WTC11 (cell line): Measurements from ENCODE around the gene UGT1A7. TPM values are rescaled to one million over a fixed set of nuclear protein-coding genes. Genes with fewer than 3 reads are reported as not detected.

Experiments
- ATAC-seq: fragments of 200-7000 bp; cut with Tn5 transposase; 2 replicates; pipeline ENCODE4 v1.10.0; 2021; ENCODE audit warnings: mild to moderate bottlenecking, moderate library complexity
- CTCF ChIA-PET: fragments of 300-600 bp; sonication (Branson Sonifier 250); formaldehyde crosslinking; loops from one replicate; lab custom pipeline; 2021; ENCODE audit warnings: antibody characterized with exemption; lab: Charles Lee
- POLR2A ChIA-PET: fragments of 350-600 bp; sonication (Branson Sonifier 250); formaldehyde crosslinking; loops from one replicate; lab custom pipeline; 2021; ENCODE audit warnings: antibody characterized with exemption; lab: Charles Lee
- DNase-seq: peaks from one replicate; pipeline ENCODE4 v3.0.0; 2021; ENCODE audit warnings: low spot score
- H3K27ac Mint-ChIP-seq: 2 replicates; pipeline ENCODE4 v1.8.0; 2021; ENCODE audit warnings: mixed read lengths
- H3K27me3 Mint-ChIP-seq: 2 replicates; pipeline ENCODE4 v1.8.0; 2021; ENCODE audit warnings: low read depth, mild to moderate bottlenecking, moderate library complexity, mixed read lengths
- H3K36me3 Mint-ChIP-seq: 2 replicates; pipeline ENCODE4 v1.8.0; 2021; ENCODE audit warnings: mixed read lengths
- H3K4me1 Mint-ChIP-seq: 2 replicates; pipeline ENCODE4 v1.8.0; 2022; ENCODE audit warnings: mixed read lengths
- H3K4me3 Mint-ChIP-seq: 2 replicates; pipeline ENCODE4 v1.8.0; 2021; ENCODE audit warnings: mild to moderate bottlenecking, moderate library complexity, mixed read lengths
- H3K9me3 Mint-ChIP-seq: 2 replicates; pipeline ENCODE4 v1.8.0; 2021; ENCODE audit warnings: mixed read lengths
- AFF4 ChIP-seq: sonication (generic); formaldehyde crosslinking; IDR thresholded peaks from 2 replicates; pipeline ENCODE4 v1.8.1; 2023; ENCODE audit warnings: mild to moderate bottlenecking, missing genetic modification reagents, borderline replicate concordance
- CDX4 ChIP-seq: fragments of 250-450 bp; sonication (Bioruptor Pico); IDR thresholded peaks from 2 replicates; pipeline ENCODE4 v1.9.0; 2021; ENCODE audit warnings: moderate library complexity, mild to moderate bottlenecking, inconsistent platforms, borderline replicate concordance
- CTCF ChIP-seq: fragments of 200-600 bp; IDR thresholded peaks from 2 replicates; pipeline ENCODE4 v1.8.0; 2022; ENCODE audit warnings: antibody characterized with exemption
- FOXK1 ChIP-seq: sonication (generic); formaldehyde crosslinking; IDR thresholded peaks from 2 replicates; pipeline ENCODE4 v1.8.0; 2022; ENCODE audit warnings: mild to moderate bottlenecking, moderate library complexity, missing genetic modification reagents
- JAZF1 ChIP-seq: fragments of 250-450 bp; sonication (Bioruptor Pico); IDR thresholded peaks from 2 replicates; pipeline ENCODE4 v1.9.0; 2021; ENCODE audit warnings: moderate library complexity, mild to moderate bottlenecking, inconsistent platforms
- KAT7 ChIP-seq: sonication (generic); formaldehyde crosslinking; IDR thresholded peaks from 2 replicates; pipeline ENCODE4 v1.8.1; 2023; ENCODE audit warnings: missing genetic modification reagents, mild to moderate bottlenecking, borderline replicate concordance
- ZBTB21 ChIP-seq: sonication (generic); formaldehyde crosslinking; IDR thresholded peaks from 2 replicates; pipeline ENCODE4 v1.8.1; 2023; ENCODE audit warnings: mild to moderate bottlenecking, missing genetic modification reagents, borderline replicate concordance
- ZNF232 ChIP-seq: sonication (generic); formaldehyde crosslinking; IDR thresholded peaks from 2 replicates; pipeline ENCODE4 v1.8.0; 2022; ENCODE audit warnings: mild to moderate bottlenecking, missing genetic modification reagents
- ZNF423 ChIP-seq: fragments of 250-450 bp; sonication (Bioruptor Pico); IDR thresholded peaks from 2 replicates; pipeline ENCODE4 v2.1.2; 2022; ENCODE audit warnings: mild to moderate bottlenecking, moderate library complexity
- total RNA-seq: library from RNA; stranded (reverse); gene quantifications from 3 replicates; pipeline ENCODE4 v1.2.3, GENCODE V29; 2021
- TF ChIP-seq, protein P1 (sequence below): sonication (generic); formaldehyde crosslinking; IDR thresholded peaks from 2 replicates; pipeline ENCODE4 v1.8.0; 2023; ENCODE audit warnings: missing genetic modification reagents, mild to moderate bottlenecking, borderline replicate concordance
- TF ChIP-seq, protein P2 (sequence below): fragments of 250-450 bp; sonication (Bioruptor Pico); IDR thresholded peaks from 2 replicates; pipeline ENCODE4 v2.1.2; 2022; ENCODE audit warnings: mild to moderate bottlenecking, moderate library complexity
- TF ChIP-seq, protein P3 (sequence below): fragments of 250-450 bp; sonication (Bioruptor Pico); IDR thresholded peaks from 2 replicates; pipeline ENCODE4 v1.9.0; 2021; ENCODE audit warnings: mild to moderate bottlenecking, borderline replicate concordance

UGT1A7 gene
- total RNA-seq, 1 experiment from 2014 or later = not detected

GRCh38 chr2:233801357-233802131 lies 119.8 kb downstream of the UGT1A7 start:
- no peak for ATAC-seq
- H3K4me3 Mint-ChIP-seq = no peak overlapping the region
- TF ChIP-seq CTCF (no peak), AFF4 (no peak), ZBTB21 (CRISPR knock-in tag) (no peak)
- TF ChIP-seq, protein P1, sequence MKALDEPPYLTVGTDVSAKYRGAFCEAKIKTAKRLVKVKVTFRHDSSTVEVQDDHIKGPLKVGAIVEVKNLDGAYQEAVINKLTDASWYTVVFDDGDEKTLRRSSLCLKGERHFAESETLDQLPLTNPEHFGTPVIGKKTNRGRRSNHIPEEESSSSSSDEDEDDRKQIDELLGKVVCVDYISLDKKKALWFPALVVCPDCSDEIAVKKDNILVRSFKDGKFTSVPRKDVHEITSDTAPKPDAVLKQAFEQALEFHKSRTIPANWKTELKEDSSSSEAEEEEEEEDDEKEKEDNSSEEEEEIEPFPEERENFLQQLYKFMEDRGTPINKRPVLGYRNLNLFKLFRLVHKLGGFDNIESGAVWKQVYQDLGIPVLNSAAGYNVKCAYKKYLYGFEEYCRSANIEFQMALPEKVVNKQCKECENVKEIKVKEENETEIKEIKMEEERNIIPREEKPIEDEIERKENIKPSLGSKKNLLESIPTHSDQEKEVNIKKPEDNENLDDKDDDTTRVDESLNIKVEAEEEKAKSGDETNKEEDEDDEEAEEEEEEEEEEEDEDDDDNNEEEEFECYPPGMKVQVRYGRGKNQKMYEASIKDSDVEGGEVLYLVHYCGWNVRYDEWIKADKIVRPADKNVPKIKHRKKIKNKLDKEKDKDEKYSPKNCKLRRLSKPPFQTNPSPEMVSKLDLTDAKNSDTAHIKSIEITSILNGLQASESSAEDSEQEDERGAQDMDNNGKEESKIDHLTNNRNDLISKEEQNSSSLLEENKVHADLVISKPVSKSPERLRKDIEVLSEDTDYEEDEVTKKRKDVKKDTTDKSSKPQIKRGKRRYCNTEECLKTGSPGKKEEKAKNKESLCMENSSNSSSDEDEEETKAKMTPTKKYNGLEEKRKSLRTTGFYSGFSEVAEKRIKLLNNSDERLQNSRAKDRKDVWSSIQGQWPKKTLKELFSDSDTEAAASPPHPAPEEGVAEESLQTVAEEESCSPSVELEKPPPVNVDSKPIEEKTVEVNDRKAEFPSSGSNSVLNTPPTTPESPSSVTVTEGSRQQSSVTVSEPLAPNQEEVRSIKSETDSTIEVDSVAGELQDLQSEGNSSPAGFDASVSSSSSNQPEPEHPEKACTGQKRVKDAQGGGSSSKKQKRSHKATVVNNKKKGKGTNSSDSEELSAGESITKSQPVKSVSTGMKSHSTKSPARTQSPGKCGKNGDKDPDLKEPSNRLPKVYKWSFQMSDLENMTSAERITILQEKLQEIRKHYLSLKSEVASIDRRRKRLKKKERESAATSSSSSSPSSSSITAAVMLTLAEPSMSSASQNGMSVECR (CRISPR knock-in tag) = no peak
- TF ChIP-seq, protein P2, sequence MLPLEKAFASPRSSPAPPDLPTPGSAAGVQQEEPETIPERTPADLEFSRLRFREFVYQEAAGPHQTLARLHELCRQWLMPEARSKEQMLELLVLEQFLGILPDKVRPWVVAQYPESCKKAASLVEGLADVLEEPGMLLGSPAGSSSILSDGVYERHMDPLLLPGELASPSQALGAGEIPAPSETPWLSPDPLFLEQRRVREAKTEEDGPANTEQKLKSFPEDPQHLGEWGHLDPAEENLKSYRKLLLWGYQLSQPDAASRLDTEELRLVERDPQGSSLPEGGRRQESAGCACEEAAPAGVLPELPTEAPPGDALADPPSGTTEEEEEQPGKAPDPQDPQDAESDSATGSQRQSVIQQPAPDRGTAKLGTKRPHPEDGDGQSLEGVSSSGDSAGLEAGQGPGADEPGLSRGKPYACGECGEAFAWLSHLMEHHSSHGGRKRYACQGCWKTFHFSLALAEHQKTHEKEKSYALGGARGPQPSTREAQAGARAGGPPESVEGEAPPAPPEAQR (CRISPR knock-in tag) = no peak
- ChIA-PET POLR2A (no interaction called here), CTCF (interaction anchor here (0.6 kb wide), 1 partner anchor 496 kb away, joined by 3 read pairs; no protein-coding TSS in a partner anchor)
- no peak overlapping the region for H3K27ac Mint-ChIP-seq
- H3K27me3 Mint-ChIP-seq = no peaks in the 10 kb centered on the region; the same call in 1 of the 2 replicates
- H3K9me3 Mint-ChIP-seq = peaks cover 13% of the 10 kb centered on the region
- DNase-seq = no peak
- H3K36me3 Mint-ChIP-seq = no peaks in the 10 kb centered on the region
- H3K4me1 Mint-ChIP-seq = no peaks in the 10 kb centered on the region

- H3K4me1 Mint-ChIP-seq = no peaks in the 10 kb centered on the region
- peaks cover 13% of the 10 kb centered on the region for H3K9me3 Mint-ChIP-seq
- H3K27me3 Mint-ChIP-seq = no peaks in the 10 kb centered on the region; the same call in 1 of the 2 replicates
- ATAC-seq (no peak), DNase-seq (no peak)
- POLR2A ChIA-PET = no interaction called here
- H3K36me3 Mint-ChIP-seq = no peaks in the 10 kb centered on the region
- CTCF ChIA-PET = interaction anchor here (0.6 kb wide), 1 partner anchor 495 kb away, joined by 3 read pairs; no protein-coding TSS in a partner anchor
- H3K4me3 Mint-ChIP-seq = no peak overlapping the region
- no peak overlapping the region for H3K27ac Mint-ChIP-seq
- TF ChIP-seq ZNF423 (CRISPR knock-in tag) = no peak
- TF ChIP-seq JAZF1 (CRISPR knock-in tag) = no peak
- TF ChIP-seq KAT7 (CRISPR knock-in tag) = no peak
- TF ChIP-seq CDX4 = no peak
- TF ChIP-seq ZNF232 (CRISPR knock-in tag) = no peak
- TF ChIP-seq, protein P3, sequence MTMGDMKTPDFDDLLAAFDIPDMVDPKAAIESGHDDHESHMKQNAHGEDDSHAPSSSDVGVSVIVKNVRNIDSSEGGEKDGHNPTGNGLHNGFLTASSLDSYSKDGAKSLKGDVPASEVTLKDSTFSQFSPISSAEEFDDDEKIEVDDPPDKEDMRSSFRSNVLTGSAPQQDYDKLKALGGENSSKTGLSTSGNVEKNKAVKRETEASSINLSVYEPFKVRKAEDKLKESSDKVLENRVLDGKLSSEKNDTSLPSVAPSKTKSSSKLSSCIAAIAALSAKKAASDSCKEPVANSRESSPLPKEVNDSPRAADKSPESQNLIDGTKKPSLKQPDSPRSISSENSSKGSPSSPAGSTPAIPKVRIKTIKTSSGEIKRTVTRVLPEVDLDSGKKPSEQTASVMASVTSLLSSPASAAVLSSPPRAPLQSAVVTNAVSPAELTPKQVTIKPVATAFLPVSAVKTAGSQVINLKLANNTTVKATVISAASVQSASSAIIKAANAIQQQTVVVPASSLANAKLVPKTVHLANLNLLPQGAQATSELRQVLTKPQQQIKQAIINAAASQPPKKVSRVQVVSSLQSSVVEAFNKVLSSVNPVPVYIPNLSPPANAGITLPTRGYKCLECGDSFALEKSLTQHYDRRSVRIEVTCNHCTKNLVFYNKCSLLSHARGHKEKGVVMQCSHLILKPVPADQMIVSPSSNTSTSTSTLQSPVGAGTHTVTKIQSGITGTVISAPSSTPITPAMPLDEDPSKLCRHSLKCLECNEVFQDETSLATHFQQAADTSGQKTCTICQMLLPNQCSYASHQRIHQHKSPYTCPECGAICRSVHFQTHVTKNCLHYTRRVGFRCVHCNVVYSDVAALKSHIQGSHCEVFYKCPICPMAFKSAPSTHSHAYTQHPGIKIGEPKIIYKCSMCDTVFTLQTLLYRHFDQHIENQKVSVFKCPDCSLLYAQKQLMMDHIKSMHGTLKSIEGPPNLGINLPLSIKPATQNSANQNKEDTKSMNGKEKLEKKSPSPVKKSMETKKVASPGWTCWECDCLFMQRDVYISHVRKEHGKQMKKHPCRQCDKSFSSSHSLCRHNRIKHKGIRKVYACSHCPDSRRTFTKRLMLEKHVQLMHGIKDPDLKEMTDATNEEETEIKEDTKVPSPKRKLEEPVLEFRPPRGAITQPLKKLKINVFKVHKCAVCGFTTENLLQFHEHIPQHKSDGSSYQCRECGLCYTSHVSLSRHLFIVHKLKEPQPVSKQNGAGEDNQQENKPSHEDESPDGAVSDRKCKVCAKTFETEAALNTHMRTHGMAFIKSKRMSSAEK (CRISPR knock-in tag) = no peak
- no peak for TF ChIP-seq FOXK1 (CRISPR knock-in tag)
- TF ChIP-seq, protein P2 (CRISPR knock-in tag) = no peak
Observed at GRCh38 chr2:233802132-233802815, 120.6 kb downstream of the UGT1A7 start.
